Measurements from ENCODE around the gene CACNB4.
A peak's percentile ranks its signal among the peaks of the same experiment; 100 is the strongest.
"Not testable (repeated sequence)": the region's sequence is repeated elsewhere in the genome, so short reads cannot be mapped to it uniquely, and the experiment has no call there.

CACNB4 gene

GRCh38 chr2:151952691-151953456, 146.0 kb downstream of the CACNB4 start:
- Histone ChIP-seq H3K9me3 (ENCODE audit: control insufficient read depth, insufficient read depth, low read depth, low read length) (no peaks in the 10 kb centered on the region), H3K4me1 (ENCODE audit: control insufficient read depth, insufficient read depth, low read length) (peaks cover 1% of the 10 kb centered on the region; the same call in 1 of the 2 replicates), H3K9ac (ENCODE audit: low read length) (no peak overlapping the region), H3K27me3 (ENCODE audit: control insufficient read depth, insufficient read depth, low read length) (no peaks in the 10 kb centered on the region), H3K36me3 (ENCODE audit: control insufficient read depth, insufficient read depth, low read length) (no peaks in the 10 kb centered on the region), H3K27ac (ENCODE audit: low read depth, low read length) (no peak overlapping the region), H3K4me3 (ENCODE audit: low read depth, low read length) (no peak overlapping the region)

GRCh38 chr2:151947813-151948165, 151.1 kb downstream of the CACNB4 start:
- H3K4me1 ChIP-seq (ENCODE audit: control insufficient read depth, insufficient read depth, low read length) = peaks cover 8% of the 10 kb centered on the region; the same call in 1 of the 2 replicates
- H3K4me3 ChIP-seq (ENCODE audit: low read depth, low read length) = no peak overlapping the region
- no peaks in the 10 kb centered on the region for H3K36me3 ChIP-seq (ENCODE audit: control insufficient read depth, insufficient read depth, low read length)
- no peak overlapping the region for H3K9ac ChIP-seq (ENCODE audit: low read length)
- peaks cover 16% of the 10 kb centered on the region; the same call in 1 of the 2 replicates for H3K9me3 ChIP-seq (ENCODE audit: control insufficient read depth, insufficient read depth, low read depth, low read length)
- no peaks in the 10 kb centered on the region for H3K27me3 ChIP-seq (ENCODE audit: control insufficient read depth, insufficient read depth, low read length)
- no peak overlapping the region for H3K27ac ChIP-seq (ENCODE audit: low read depth, low read length)

GRCh38 chr2:151946899-151947812, 151.7 kb downstream of the CACNB4 start:
- Histone ChIP-seq H3K4me1 (ENCODE audit: control insufficient read depth, insufficient read depth, low read length) (peaks cover 8% of the 10 kb centered on the region; the same call in 1 of the 2 replicates), H3K27me3 (ENCODE audit: control insufficient read depth, insufficient read depth, low read length) (no peaks in the 10 kb centered on the region), H3K27ac (ENCODE audit: low read depth, low read length) (no peak overlapping the region), H3K4me3 (ENCODE audit: low read depth, low read length) (peak overlapping the region; percentile 37; the same call in 1 of the 2 replicates), H3K36me3 (ENCODE audit: control insufficient read depth, insufficient read depth, low read length) (no peaks in the 10 kb centered on the region), H3K9ac (ENCODE audit: low read length) (no peak overlapping the region), H3K9me3 (ENCODE audit: control insufficient read depth, insufficient read depth, low read depth, low read length) (peaks cover 22% of the 10 kb centered on the region; the same call in 1 of the 2 replicates)

DNA sequence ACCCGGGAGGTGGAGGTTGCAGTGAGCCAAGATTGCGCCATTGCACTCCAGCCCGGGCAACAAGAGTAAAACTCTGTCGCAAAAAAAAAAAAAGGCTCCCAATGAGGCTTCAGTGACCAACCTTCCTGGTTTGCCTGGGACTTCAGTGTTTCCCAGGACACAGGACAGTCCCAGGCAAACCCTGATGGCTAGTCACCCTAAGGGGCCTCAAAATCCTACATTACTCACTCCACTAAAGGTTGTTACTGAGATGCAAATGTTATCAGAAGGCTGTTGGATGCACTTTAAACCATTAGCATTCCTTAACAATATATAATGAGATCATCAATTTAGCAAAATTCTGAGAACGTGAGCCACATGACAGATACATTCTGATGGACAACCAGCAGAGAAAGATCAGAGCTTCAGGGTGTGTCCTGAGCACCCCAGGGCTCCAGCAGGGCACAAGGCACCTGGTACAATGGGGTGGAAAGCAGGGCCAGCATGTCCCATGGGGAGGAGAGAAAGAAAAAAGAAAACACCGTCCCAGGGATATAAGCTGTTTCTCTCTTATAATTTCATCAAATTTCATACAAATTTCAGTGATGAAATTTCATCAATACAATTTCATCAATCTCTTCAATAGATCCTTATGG, 152.5 kb downstream of the CACNB4 start:
- Histone ChIP-seq H3K4me3 (ENCODE audit: low read depth, low read length) (no peak overlapping the region), H3K9me3 (ENCODE audit: control insufficient read depth, insufficient read depth, low read depth, low read length) (peaks cover 28% of the 10 kb centered on the region; the same call in 1 of the 2 replicates), H3K27me3 (ENCODE audit: control insufficient read depth, insufficient read depth, low read length) (no peaks in the 10 kb centered on the region), H3K4me1 (ENCODE audit: control insufficient read depth, insufficient read depth, low read length) (peaks cover 8% of the 10 kb centered on the region; the same call in 1 of the 2 replicates), H3K9ac (ENCODE audit: low read length) (no peak overlapping the region), H3K27ac (ENCODE audit: low read depth, low read length) (no peak overlapping the region), H3K36me3 (ENCODE audit: control insufficient read depth, insufficient read depth, low read length) (no peaks in the 10 kb centered on the region)

GRCh38 chr2:151945602-151946001, 153.2 kb downstream of the CACNB4 start:
- Histone ChIP-seq H3K27me3 (ENCODE audit: control insufficient read depth, insufficient read depth, low read length) (no peaks in the 10 kb centered on the region), H3K27ac (ENCODE audit: low read depth, low read length) (no peak overlapping the region), H3K9me3 (ENCODE audit: control insufficient read depth, insufficient read depth, low read depth, low read length) (peaks cover 28% of the 10 kb centered on the region; the same call in 1 of the 2 replicates), H3K9ac (ENCODE audit: low read length) (no peak overlapping the region), H3K4me3 (ENCODE audit: low read depth, low read length) (no peak overlapping the region), H3K4me1 (ENCODE audit: control insufficient read depth, insufficient read depth, low read length) (peaks cover 8% of the 10 kb centered on the region; the same call in 1 of the 2 replicates), H3K36me3 (ENCODE audit: control insufficient read depth, insufficient read depth, low read length) (no peaks in the 10 kb centered on the region)

- Histone ChIP-seq H3K9ac (ENCODE audit: low read length) (no peak overlapping the region), H3K27ac (ENCODE audit: low read depth, low read length) (no peak overlapping the region), H3K27me3 (ENCODE audit: control insufficient read depth, insufficient read depth, low read length) (no peaks in the 10 kb centered on the region), H3K4me1 (ENCODE audit: control insufficient read depth, insufficient read depth, low read length) (peaks cover 8% of the 10 kb centered on the region; the same call in 1 of the 2 replicates), H3K36me3 (ENCODE audit: control insufficient read depth, insufficient read depth, low read length) (no peaks in the 10 kb centered on the region), H3K4me3 (ENCODE audit: low read depth, low read length) (no peak overlapping the region), H3K9me3 (ENCODE audit: control insufficient read depth, insufficient read depth, low read depth, low read length) (peaks cover 28% of the 10 kb centered on the region; the same call in 1 of the 2 replicates)
Measured at GRCh38 chr2:151945186-151945585, 153.7 kb downstream of the CACNB4 start.

GRCh38 chr2:151943461-151943860, 155.4 kb downstream of the CACNB4 start:
- no peak overlapping the region for H3K9ac ChIP-seq (ENCODE audit: low read length)
- peaks cover 28% of the 10 kb centered on the region; the same call in 1 of the 2 replicates for H3K9me3 ChIP-seq (ENCODE audit: control insufficient read depth, insufficient read depth, low read depth, low read length)
- no peak overlapping the region for H3K27ac ChIP-seq (ENCODE audit: low read depth, low read length)
- no peak overlapping the region for H3K4me3 ChIP-seq (ENCODE audit: low read depth, low read length)
- H3K4me1 ChIP-seq (ENCODE audit: control insufficient read depth, insufficient read depth, low read length) = peaks cover 8% of the 10 kb centered on the region; the same call in 1 of the 2 replicates
- H3K27me3 ChIP-seq (ENCODE audit: control insufficient read depth, insufficient read depth, low read length) = no peaks in the 10 kb centered on the region
- no peaks in the 10 kb centered on the region for H3K36me3 ChIP-seq (ENCODE audit: control insufficient read depth, insufficient read depth, low read length)

- not testable (repeated sequence) for H3K27ac ChIP-seq (ENCODE audit: low read depth, low read length)
Measured at GRCh38 chr2:151942540-151943205, 156.2 kb downstream of the CACNB4 start.

GRCh38 chr2:151937966-151938365, 160.9 kb downstream of the CACNB4 start:
- H3K27me3 ChIP-seq (ENCODE audit: control insufficient read depth, insufficient read depth, low read length) = no peaks in the 10 kb centered on the region
- H3K9me3 ChIP-seq (ENCODE audit: control insufficient read depth, insufficient read depth, low read depth, low read length) = peaks cover 14% of the 10 kb centered on the region; the same call in 1 of the 2 replicates
- no peak overlapping the region for H3K27ac ChIP-seq (ENCODE audit: low read depth, low read length)
- H3K4me3 ChIP-seq (ENCODE audit: low read depth, low read length) = no peak overlapping the region
- no peaks in the 10 kb centered on the region for H3K36me3 ChIP-seq (ENCODE audit: control insufficient read depth, insufficient read depth, low read length)
- no peak overlapping the region for H3K9ac ChIP-seq (ENCODE audit: low read length)
- no peaks in the 10 kb centered on the region; the same call in 1 of the 2 replicates for H3K4me1 ChIP-seq (ENCODE audit: control insufficient read depth, insufficient read depth, low read length)

More at GRCh38 chr2:151942540-151943205, 156.2 kb downstream of the CACNB4 start:
- not testable (repeated sequence) for H3K9ac ChIP-seq (ENCODE audit: low read length); H3K4me1 ChIP-seq (ENCODE audit: control insufficient read depth, insufficient read depth, low read length); H3K36me3 ChIP-seq (ENCODE audit: control insufficient read depth, insufficient read depth, low read length); H3K4me3 ChIP-seq (ENCODE audit: low read depth, low read length); H3K27me3 ChIP-seq (ENCODE audit: control insufficient read depth, insufficient read depth, low read length)
- H3K9me3 ChIP-seq (ENCODE audit: control insufficient read depth, insufficient read depth, low read depth, low read length) = peaks cover 28% of the 10 kb centered on the region; the same call in 1 of the 2 replicates

- H3K27ac ChIP-seq (ENCODE audit: low read depth, low read length) = no peak overlapping the region
- H3K27me3 ChIP-seq (ENCODE audit: control insufficient read depth, insufficient read depth, low read length) = no peaks in the 10 kb centered on the region
- H3K4me1 ChIP-seq (ENCODE audit: control insufficient read depth, insufficient read depth, low read length) = no peaks in the 10 kb centered on the region; the same call in 1 of the 2 replicates
- H3K36me3 ChIP-seq (ENCODE audit: control insufficient read depth, insufficient read depth, low read length) = no peaks in the 10 kb centered on the region
- H3K9me3 ChIP-seq (ENCODE audit: control insufficient read depth, insufficient read depth, low read depth, low read length) = peaks cover 1% of the 10 kb centered on the region; the same call in 1 of the 2 replicates
- H3K4me3 ChIP-seq (ENCODE audit: low read depth, low read length) = no peak overlapping the region
- no peak overlapping the region for H3K9ac ChIP-seq (ENCODE audit: low read length)
Measured at GRCh38 chr2:151936626-151937025, 162.2 kb downstream of the CACNB4 start.
